ENCODE results near the gene KAT6B. TPM values are rescaled to one million over a fixed set of nuclear protein-coding genes. Genes with fewer than 3 reads are reported as not detected.

The KAT6B gene
- total RNA-seq, 2 experiments from 2014 or later = 70.3 to 74.2 TPM

DNA sequence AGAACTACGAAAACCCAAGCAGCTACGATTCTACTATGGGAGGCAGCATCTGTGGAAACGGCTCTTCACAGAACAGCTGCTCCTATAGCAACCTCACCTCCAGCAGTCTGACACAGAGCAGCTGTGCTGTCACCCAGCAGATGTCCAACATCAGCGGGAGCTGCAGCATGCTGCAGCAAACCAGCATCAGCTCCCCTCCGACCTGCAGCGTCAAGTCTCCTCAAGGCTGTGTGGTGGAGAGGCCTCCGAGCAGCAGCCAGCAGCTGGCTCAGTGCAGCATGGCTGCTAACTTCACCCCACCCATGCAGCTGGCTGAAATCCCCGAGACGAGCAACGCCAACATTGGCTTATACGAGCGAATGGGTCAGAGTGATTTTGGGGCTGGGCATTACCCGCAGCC lies 203.5 kb downstream of the KAT6B start:
- peaks cover 64% of the 10 kb centered on the region for H3K36me3 Mint-ChIP-seq (ENCODE audit: low read depth)
- ATAC-seq (ENCODE audit: poor library complexity) (no peak), DNase-seq (no peak)
- H3K27ac Mint-ChIP-seq = no peak overlapping the region
- peaks cover 56% of the 10 kb centered on the region for H3K36me3 ChIP-seq (ENCODE audit: insufficient read depth, low read length)
- ChIA-PET CTCF (no interaction called here), POLR2A (no interaction called here)
- no peaks in the 10 kb centered on the region for H3K27me3 ChIP-seq (ENCODE audit: control insufficient read depth in 1 of 2, insufficient read depth in 2 of 2, low read length in 2 of 2)
- H3K4me1 ChIP-seq (ENCODE audit: insufficient read depth, low read length) = peaks cover 3% of the 10 kb centered on the region
- H3K27ac ChIP-seq (ENCODE audit: low read depth in 1 of 2, low read length in 2 of 2) = no peak overlapping the region
- H3K4me1 Mint-ChIP-seq (ENCODE audit: low read depth) = peaks cover 5% of the 10 kb centered on the region
- no peak overlapping the region for H3K4me3 ChIP-seq (ENCODE audit: low read length)
- TF ChIP-seq, protein P1, sequence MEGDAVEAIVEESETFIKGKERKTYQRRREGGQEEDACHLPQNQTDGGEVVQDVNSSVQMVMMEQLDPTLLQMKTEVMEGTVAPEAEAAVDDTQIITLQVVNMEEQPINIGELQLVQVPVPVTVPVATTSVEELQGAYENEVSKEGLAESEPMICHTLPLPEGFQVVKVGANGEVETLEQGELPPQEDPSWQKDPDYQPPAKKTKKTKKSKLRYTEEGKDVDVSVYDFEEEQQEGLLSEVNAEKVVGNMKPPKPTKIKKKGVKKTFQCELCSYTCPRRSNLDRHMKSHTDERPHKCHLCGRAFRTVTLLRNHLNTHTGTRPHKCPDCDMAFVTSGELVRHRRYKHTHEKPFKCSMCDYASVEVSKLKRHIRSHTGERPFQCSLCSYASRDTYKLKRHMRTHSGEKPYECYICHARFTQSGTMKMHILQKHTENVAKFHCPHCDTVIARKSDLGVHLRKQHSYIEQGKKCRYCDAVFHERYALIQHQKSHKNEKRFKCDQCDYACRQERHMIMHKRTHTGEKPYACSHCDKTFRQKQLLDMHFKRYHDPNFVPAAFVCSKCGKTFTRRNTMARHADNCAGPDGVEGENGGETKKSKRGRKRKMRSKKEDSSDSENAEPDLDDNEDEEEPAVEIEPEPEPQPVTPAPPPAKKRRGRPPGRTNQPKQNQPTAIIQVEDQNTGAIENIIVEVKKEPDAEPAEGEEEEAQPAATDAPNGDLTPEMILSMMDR (IDR thresholded peaks at IDR 0.05) = no peak
- no peak overlapping the region for H3K4me3 Mint-ChIP-seq
- intact Hi-C loops (cut with DNase I, micrococcal nuclease) = loop anchor here in 1 of 2 experiments (5.0 kb wide), 1 partner anchor 62 kb away; no protein-coding TSS in a partner anchor
- no peaks in the 10 kb centered on the region for H3K9me3 ChIP-seq (ENCODE audit: control insufficient read depth in 1 of 2, insufficient read depth in 1 of 2, low read length in 2 of 2)
- H3K27me3 Mint-ChIP-seq = no peaks in the 10 kb centered on the region
- no peaks in the 10 kb centered on the region for H3K9me3 Mint-ChIP-seq

DNA sequence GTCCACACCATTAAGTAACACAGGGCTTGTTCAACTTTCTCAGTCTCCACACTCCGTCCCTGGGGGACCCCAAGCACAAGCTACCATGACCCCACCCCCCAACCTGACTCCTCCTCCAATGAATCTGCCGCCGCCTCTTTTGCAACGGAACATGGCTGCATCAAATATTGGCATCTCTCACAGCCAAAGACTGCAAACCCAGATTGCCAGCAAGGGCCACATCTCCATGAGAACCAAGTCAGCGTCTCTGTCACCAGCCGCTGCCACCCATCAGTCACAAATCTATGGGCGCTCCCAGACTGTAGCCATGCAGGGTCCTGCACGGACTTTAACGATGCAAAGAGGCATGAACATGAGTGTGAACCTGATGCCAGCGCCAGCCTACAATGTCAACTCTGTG lies 204.0 kb downstream of the KAT6B start:
- Mint-ChIP-seq H3K9me3 (no peaks in the 10 kb centered on the region), H3K27me3 (no peaks in the 10 kb centered on the region), H3K27ac (no peak overlapping the region), H3K4me3 (no peak overlapping the region), H3K4me1 (ENCODE audit: low read depth) (peaks cover 9% of the 10 kb centered on the region), H3K36me3 (ENCODE audit: low read depth) (peaks cover 59% of the 10 kb centered on the region)
- no peak for ATAC-seq (ENCODE audit: poor library complexity)
- Histone ChIP-seq H3K36me3 (ENCODE audit: insufficient read depth, low read length) (peaks cover 51% of the 10 kb centered on the region), H3K4me3 (ENCODE audit: low read length) (no peak overlapping the region), H3K27me3 (ENCODE audit: control insufficient read depth in 1 of 2, insufficient read depth in 2 of 2, low read length in 2 of 2) (no peaks in the 10 kb centered on the region), H3K9me3 (ENCODE audit: control insufficient read depth in 1 of 2, insufficient read depth in 1 of 2, low read length in 2 of 2) (no peaks in the 10 kb centered on the region), H3K4me1 (ENCODE audit: insufficient read depth, low read length) (peaks cover 3% of the 10 kb centered on the region), H3K27ac (ENCODE audit: low read depth in 1 of 2, low read length in 2 of 2) (no peak overlapping the region)
- TF ChIP-seq, protein P1 (IDR thresholded peaks at IDR 0.05) = no peak
- CTCF ChIA-PET = no interaction called here
- no peak for DNase-seq
- intact Hi-C loops (cut with DNase I, micrococcal nuclease) = loop anchor here in 1 of 2 experiments (5.0 kb wide), 1 partner anchor 62 kb away; no protein-coding TSS in a partner anchor
- POLR2A ChIA-PET = no interaction called here

DNA sequence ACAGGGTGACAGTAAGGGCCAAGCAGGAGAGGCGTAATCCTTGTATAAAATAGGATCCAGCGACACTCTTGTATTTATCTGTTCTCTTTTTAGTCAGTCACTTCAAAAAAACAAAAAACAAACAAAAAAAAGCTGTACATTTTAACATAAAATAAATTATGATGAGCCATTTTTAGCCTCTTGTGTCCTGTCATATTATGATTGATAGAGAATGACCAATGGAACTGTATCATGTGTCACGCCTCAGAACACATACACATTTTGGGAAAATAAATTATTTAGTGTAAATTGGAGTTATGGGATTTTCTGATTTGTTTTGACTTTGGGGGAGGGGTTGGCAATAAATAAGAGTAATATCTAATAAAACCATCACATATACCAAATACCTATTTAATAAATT lies 205.7 kb downstream of the KAT6B start:
- Mint-ChIP-seq H3K36me3 (ENCODE audit: low read depth) (peaks cover 42% of the 10 kb centered on the region), H3K4me3 (no peak overlapping the region), H3K4me1 (ENCODE audit: low read depth) (peaks cover 9% of the 10 kb centered on the region), H3K27ac (no peak overlapping the region), H3K9me3 (no peaks in the 10 kb centered on the region), H3K27me3 (no peaks in the 10 kb centered on the region)
- Histone ChIP-seq H3K9me3 (ENCODE audit: control insufficient read depth in 1 of 2, insufficient read depth in 1 of 2, low read length in 2 of 2) (no peaks in the 10 kb centered on the region), H3K27me3 (ENCODE audit: control insufficient read depth in 1 of 2, insufficient read depth in 2 of 2, low read length in 2 of 2) (no peaks in the 10 kb centered on the region), H3K4me1 (ENCODE audit: insufficient read depth, low read length) (peaks cover 3% of the 10 kb centered on the region), H3K36me3 (ENCODE audit: insufficient read depth, low read length) (peaks cover 38% of the 10 kb centered on the region), H3K27ac (ENCODE audit: low read depth in 1 of 2, low read length in 2 of 2) (no peak overlapping the region), H3K4me3 (ENCODE audit: low read length) (no peak overlapping the region)
- ChIA-PET POLR2A (no interaction called here), CTCF (interaction anchor here (0.6 kb wide), 1 partner anchor 1141 kb away, joined by 3 read pairs; no protein-coding TSS in a partner anchor)
- ATAC-seq (ENCODE audit: poor library complexity) (no peak), DNase-seq (no peak)
- intact Hi-C loops (cut with DNase I, micrococcal nuclease) = loop anchor here in 1 of 2 experiments (5.0 kb wide), 1 partner anchor 60 kb away; no protein-coding TSS in a partner anchor
- TF ChIP-seq, protein P1 (IDR thresholded peaks at IDR 0.05) = no peak

Measured in CD4-positive, alpha-beta T cell (primary cell).